AG09319 (cell line): Measurements from ENCODE around the gene C12orf42.

Experiments
- DNase-seq: peaks from one replicate; pipeline ENCODE4 v3.0.0-alpha.2; 2010; ENCODE audit warnings: low read depth; ENCODE audit errors: extremely low read depth
- CTCF ChIP-seq: IDR thresholded peaks from 2 replicates; pipeline ENCODE4 v1.5.1; 2011; ENCODE audit warnings: low read depth, mild to moderate bottlenecking, inconsistent platforms, low read length, moderate library complexity

C12orf42 gene

GRCh38 chr12:103513875-103514274 lies 18.1 kb upstream of the C12orf42 start:
- TF ChIP-seq CTCF = no peak

GRCh38 chr12:103505371-103506236 lies 9.8 kb upstream of the C12orf42 start:
- no peak for DNase-seq
- TF ChIP-seq CTCF = no peak

More at GRCh38 chr12:103513875-103514274, 18.1 kb upstream of the C12orf42 start:
- no peak for DNase-seq

DNA sequence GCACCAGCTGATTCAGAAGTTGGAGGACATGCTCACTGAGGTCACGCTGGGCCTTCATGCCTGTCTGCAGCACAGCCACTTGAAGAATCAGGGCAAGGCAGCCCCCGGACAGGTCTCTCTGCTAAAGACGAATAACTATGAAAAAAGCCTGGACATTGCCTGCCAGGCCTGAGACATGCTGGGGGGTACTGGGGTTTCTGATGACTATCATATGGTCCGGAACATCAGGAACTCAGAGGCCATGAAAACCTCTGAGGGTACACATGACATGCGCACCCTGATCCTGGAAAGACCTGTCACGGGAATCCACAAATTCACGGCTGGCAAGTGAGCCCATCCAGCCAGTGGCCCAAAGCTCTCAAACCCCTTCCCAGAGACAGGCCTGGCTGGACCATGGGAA lies 8.8 kb upstream of the C12orf42 start:
- DNase-seq = no peak
- no peak for TF ChIP-seq CTCF

DNA sequence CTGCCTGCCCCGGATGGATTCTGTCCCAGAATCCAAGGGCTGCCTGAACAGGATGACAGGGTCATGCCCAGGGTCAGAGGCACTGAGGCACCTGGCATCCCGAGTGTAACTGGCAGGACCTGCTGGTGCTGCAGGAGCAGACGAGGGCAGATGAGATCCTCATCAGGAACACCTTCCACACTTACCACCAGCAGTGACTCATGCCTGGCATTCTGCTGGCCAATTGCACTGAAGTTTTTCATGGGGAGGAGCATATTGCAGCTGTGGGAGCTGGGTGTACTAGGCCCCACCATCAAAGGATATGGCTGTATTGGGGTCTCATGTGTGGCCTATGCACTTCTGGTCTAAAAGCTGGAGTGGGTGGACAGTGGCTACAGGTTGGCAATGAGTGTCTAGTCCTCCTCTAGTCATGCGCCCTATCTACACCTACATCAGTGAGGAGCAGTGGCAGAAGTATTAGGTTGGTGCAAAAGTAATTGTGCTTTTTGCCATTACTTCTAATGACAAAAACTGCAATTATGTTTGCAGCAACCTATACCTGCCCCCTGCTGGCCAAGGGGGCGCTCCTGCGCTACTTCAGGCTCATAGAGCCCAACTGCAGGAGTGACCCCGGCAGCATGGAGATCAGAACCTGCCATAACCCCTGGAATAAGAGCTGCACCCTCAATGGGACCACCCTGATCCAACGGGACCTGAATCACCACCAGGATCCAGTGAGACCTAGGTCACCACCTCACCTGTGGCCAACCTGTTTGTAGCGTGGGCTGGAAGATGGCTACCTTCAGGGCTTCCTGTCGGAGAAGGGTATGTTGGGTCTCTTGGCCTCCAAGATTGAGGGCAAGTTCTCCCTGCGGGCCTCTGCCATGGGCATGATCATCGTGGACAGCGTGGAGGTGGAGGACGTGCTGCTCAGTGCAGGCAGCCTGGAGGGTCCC lies 8.0 kb upstream of the C12orf42 start:
- TF ChIP-seq CTCF = no peak; the same call in 1 of the 2 replicates
- no peak for DNase-seq

- no peak for TF ChIP-seq CTCF
- no peak for DNase-seq
Measured at GRCh38 chr12:103501447-103501846, 5.7 kb upstream of the C12orf42 start.

DNA sequence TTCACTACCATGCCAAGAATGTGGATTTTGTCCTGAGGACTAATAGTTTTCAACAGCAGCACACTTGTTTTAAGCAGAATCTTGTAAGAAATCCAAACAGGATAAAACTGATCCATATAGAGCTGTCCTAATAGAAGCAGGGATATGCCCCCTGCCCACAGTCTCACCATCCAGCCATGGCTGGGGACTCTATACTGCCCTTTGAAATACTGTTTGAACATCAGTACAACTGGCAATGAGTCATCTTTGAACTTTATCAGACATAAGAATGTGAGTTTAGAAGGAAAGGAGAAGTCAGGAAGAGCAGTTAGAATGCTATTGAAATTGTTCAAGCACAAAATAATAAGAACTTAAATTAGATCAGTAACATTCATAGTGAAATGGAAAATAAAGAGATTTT lies 3.8 kb upstream of the C12orf42 start:
- DNase-seq = no peak
- TF ChIP-seq CTCF = no peak

GRCh38 chr12:103498990-103499389 lies 3.2 kb upstream of the C12orf42 start:
- DNase-seq = no peak
- no peak for TF ChIP-seq CTCF
